ENCODE measurements around the gene MRTFB. TPM values are rescaled to one million over a fixed set of nuclear protein-coding genes. Genes with fewer than 3 reads are reported as not detected.
"Not testable (repeated sequence)": the region's sequence is repeated elsewhere in the genome, so short reads cannot be mapped to it uniquely, and the experiment has no call there.

Gene MRTFB
- total RNA-seq (2014; rRNA removed; shearing (Covaris generic)) = 5.3 and 8.3 TPM in 2 replicates

GRCh38 chr16:14070877-14071575, at the start of gene MRTFB:
TSS of gene MRTFB (plus strand) at chr16:14071319. CDS start at chr16:14140607, 69,288 bp downstream.
- DNase-seq (ENCODE audit: low read depth) = peak; percentile 84

GRCh38 chr16:14023526-14023925, 47.6 kb upstream of the MRTFB start:
- not testable (repeated sequence) for DNase-seq (ENCODE audit: low read depth)

- DNase-seq (ENCODE audit: low read depth) = no peak
Observed at GRCh38 chr16:14024283-14024682, 46.8 kb upstream of the MRTFB start.

- DNase-seq (ENCODE audit: low read depth) = no peak
Observed at GRCh38 chr16:14026572-14027285, 44.4 kb upstream of the MRTFB start.

GRCh38 chr16:14028202-14028601, 42.9 kb upstream of the MRTFB start:
- DNase-seq (ENCODE audit: low read depth) = no peak

GRCh38 chr16:14029658-14030057, 41.5 kb upstream of the MRTFB start:
- DNase-seq (ENCODE audit: low read depth) = no peak

- DNase-seq (ENCODE audit: low read depth) = no peak
Observed at GRCh38 chr16:14035092-14035491, 36.0 kb upstream of the MRTFB start.

GRCh38 chr16:14036889-14037288, 34.2 kb upstream of the MRTFB start:
- DNase-seq (ENCODE audit: low read depth) = no peak

GRCh38 chr16:14037960-14038359, 33.2 kb upstream of the MRTFB start:
- no peak for DNase-seq (ENCODE audit: low read depth)

GRCh38 chr16:14041164-14041563, 30.0 kb upstream of the MRTFB start:
- DNase-seq (ENCODE audit: low read depth) = no peak

GRCh38 chr16:14042706-14043105, 28.4 kb upstream of the MRTFB start:
- DNase-seq (ENCODE audit: low read depth) = no peak

GRCh38 chr16:14043278-14043677, 27.8 kb upstream of the MRTFB start:
- DNase-seq (ENCODE audit: low read depth) = no peak

- no peak for DNase-seq (ENCODE audit: low read depth)
Observed at GRCh38 chr16:14043793-14044192, 27.3 kb upstream of the MRTFB start.

GRCh38 chr16:14047121-14047859, 23.8 kb upstream of the MRTFB start:
- not testable (repeated sequence) for DNase-seq (ENCODE audit: low read depth)

- peak; percentile 71 for DNase-seq (ENCODE audit: low read depth)
Observed at GRCh38 chr16:14050291-14051027, 20.7 kb upstream of the MRTFB start.

GRCh38 chr16:14051103-14051729, 19.9 kb upstream of the MRTFB start:
- no peak for DNase-seq (ENCODE audit: low read depth)

- DNase-seq (ENCODE audit: low read depth) = peak; percentile 31
Observed at GRCh38 chr16:14056970-14057369, 14.1 kb upstream of the MRTFB start.

- peak; percentile 41 for DNase-seq (ENCODE audit: low read depth)
Observed at GRCh38 chr16:14057878-14058382, 13.2 kb upstream of the MRTFB start.

GRCh38 chr16:14061732-14062259, 9.3 kb upstream of the MRTFB start:
- DNase-seq (ENCODE audit: low read depth) = no peak

GRCh38 chr16:14062261-14062660, 8.9 kb upstream of the MRTFB start:
- DNase-seq (ENCODE audit: low read depth) = no peak
